ENCODE measurements around the gene RPS27. TPM values are rescaled to one million over a fixed set of nuclear protein-coding genes. Genes with fewer than 3 reads are reported as not detected.

Gene RPS27
- 996 and 1,067 TPM in 2 replicates for total RNA-seq

DNA sequence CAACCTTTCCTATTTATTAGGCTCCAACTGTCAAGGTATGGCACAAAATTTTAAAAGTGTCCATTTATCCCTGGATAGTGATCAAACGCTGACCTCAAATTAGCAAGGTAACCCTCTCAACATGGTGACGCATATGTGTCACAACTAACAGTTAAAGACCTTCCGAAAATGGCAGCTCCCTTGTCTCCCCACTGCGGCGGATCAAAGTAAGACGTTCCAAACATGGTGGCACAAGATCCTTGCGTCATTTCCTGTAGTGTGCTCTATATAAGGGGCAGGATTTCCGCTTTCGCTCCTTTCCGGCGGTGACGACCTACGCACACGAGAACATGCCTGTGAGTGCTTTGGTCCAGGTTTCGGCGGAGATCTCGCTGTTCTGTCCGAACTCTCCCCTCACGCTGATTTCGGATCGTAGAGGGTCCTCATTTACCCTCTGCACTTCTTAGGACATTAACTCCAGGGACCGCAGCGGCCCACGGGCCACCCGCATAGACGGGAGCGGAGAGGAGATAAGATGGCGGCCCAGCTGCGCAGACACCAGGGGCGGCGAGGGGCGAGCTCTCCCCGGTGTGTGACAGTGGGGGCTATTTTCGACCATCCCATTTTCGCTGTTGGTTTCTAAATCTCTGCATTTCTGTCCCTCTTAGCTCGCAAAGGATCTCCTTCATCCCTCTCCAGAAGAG, at the start of gene RPS27:
Gene RPS27, plus strand, starts transcription at position 295 of the 683 bp plus-strand sequence. Its CDS starts 35 bp downstream, at position 330.

DNA sequence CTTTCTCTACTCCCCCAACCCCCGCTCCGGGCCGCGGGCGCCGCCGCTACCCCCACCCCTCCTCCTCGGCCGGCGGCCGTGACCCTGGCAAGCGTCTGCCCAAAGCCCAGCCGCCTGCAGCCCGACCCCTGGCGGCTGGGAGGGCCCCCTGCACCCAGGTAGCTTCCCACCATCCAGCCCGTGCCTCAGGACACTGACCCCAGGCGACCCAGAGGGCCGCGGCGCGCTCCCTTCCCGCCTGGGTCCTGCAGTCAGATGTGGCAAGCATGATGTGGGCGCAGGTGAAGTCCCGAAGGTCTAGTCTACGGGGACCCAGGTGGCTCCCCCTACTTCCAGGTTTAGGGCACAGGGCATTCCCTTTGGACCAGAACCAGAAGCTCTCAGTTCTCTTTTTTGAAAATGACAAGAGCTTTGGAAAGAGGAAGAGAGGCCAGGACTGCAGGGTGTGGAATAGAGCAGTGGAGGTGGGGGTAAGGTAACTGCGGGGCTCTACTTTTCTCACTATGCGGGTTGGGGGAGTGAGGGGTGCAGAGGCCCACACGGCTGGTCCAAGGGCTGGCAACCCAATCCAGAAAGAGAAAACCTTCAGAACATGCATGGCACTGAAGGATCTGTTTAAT, 43.8 kb upstream of the RPS27 start, which contains the start of gene DENND4B:
Gene DENND4B, minus strand, starts transcription at position 97 of the 620 bp plus-strand sequence. CDS start 2,344 bp downstream, outside the sequence.

GRCh38 chr1:153958111-153958960, 32.2 kb upstream of the RPS27 start, which contains the start of gene CRTC2:
CRTC2 (minus strand) TSS chr1:153958612; CDS start chr1:153958497, 115 bp downstream.

GRCh38 chr1:153963030-153963849, 27.3 kb upstream of the RPS27 start, which contains the start of gene SLC39A1:
SLC39A1 (minus strand) TSS chr1:153963537; CDS start chr1:153962715, 822 bp downstream.

DNA sequence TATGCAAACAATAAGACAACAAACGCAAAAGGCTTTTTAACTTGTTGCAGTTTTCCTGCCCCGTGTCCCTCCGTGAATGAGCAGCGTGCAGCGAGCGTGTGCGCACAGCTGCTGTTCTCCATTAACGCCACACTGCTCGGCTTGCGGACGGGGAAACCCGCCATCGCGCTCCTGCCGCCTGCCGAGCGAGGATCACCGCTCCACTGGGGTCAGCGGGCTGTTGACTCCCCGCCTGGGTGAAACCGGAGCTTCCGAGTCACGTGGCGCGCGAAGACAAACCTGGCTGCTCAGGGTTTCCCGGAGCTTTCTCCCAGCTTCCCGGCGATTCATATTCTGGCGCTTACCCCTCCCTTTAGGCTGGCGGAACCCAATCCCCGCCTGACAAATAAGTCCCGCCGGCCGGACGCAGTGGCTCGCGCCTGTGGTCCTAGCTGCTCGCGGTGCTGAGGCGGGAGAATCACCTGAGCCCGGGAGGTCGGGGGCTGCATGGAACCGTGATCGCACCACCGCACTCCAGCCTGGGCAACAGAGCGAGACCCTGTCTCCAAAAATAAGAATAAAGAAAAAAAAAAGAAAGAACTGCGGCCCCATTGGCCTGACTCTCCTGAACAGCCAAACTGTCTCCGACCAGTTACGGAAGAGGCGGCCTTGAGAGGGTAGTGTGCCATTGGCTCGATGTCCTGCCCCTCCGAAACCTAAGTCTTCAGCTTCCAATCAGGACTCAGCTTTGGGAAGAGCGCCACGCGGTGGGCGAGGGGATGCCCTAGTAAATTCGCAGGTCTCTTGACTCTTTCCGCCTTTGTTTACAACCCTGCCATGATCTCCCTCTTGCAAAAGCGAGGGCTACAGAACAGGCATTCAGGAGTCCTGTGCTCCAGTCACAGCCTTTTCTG, 23.2 kb upstream of the RPS27 start, which contains the start of gene CREB3L4:
Gene CREB3L4, plus strand, starts transcription at position 796 of the 893 bp plus-strand sequence. CDS start 624 bp downstream, outside the sequence.

DNA sequence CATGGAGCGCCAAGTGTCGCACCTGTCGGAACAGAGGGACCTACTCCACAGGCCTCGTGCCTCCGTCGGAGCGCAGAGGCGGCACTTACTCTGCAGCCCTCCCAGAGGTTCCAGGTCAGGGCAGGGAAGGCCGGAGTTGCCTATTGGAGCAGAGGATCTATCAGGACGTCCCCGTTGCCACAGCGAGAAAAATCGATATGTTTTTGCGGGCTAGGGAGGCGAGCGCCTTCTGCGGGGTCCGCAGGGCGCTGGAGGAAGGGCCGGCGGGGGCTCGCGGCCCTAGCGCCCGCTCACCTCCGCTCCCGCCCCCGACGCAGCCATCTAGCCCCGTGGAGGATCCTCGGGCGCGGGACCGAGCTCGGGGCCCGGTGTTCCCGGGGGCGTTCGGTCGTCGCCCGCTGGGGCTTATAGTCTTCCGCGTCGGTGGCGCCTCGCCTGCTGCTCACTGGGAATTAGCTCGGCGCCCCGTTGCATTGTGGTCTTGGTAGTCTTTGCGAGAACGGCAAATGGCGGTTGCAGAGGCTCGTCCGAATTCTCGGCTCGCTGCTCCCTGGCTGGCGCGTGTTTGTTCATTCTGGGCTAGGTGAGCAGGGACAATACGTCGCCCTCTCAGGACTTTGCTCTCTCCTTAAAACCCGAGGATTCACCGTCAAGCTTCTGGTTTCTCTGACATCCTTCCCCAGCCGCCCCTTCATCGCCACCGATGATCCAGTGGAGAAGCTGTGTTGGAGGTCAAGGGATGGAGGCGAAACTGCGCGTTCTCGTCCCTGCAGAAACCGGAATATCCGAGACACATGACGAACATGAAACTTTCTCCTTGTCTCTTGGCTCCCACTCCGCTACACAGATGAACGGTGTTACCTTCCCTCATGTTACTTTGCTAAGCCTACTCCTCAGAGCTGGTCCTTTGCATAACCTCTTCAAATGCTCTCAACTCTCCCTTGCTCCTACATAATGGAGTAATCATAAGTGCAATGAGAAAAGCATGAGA, 13.0 kb upstream of the RPS27 start, which contains the start of gene JTB:
Gene JTB, minus strand, starts transcription at position 425 of the 991 bp plus-strand sequence. Its CDS starts 422 bp downstream, at position 3.

GRCh38 chr1:153985941-153986761, 4.4 kb upstream of the RPS27 start, which contains the start of gene RAB13:
RAB13 (minus strand) TSS chr1:153986339; CDS start chr1:153986236, 103 bp downstream.

Other genes starting within 250 kb of the RPS27 start
- 18.0 and 35.6 TPM in 2 replicates for gene SLC27A3, start 215.4 kb upstream of the RPS27 start, total RNA-seq
- gene GATAD2B, start 67.8 kb upstream of the RPS27 start, total RNA-seq, result 4.6 and 6.7 TPM in 2 replicates
- gene DENND4B, start 44.0 kb upstream of the RPS27 start, total RNA-seq, result 16.9 and 17.9 TPM in 2 replicates
- 4.2 and 4.6 TPM in 2 replicates for gene CRTC2, start 32.1 kb upstream of the RPS27 start, total RNA-seq
- 136 and 138 TPM in 2 replicates for gene SLC39A1, start 27.2 kb upstream of the RPS27 start, total RNA-seq
- 10.3 and 11.5 TPM in 2 replicates for gene CREB3L4, start 22.9 kb upstream of the RPS27 start, total RNA-seq
- 118 and 186 TPM in 2 replicates for gene JTB, start 13.1 kb upstream of the RPS27 start, total RNA-seq
- gene RAB13, start 4.4 kb upstream of the RPS27 start, total RNA-seq, result 112 and 119 TPM in 2 replicates
- 0.15 and 0.17 TPM in 2 replicates for gene NUP210L, start 164.3 kb downstream of the RPS27 start, total RNA-seq
- gene TPM3, start 201.3 kb downstream of the RPS27 start, total RNA-seq, result 377 and 890 TPM in 2 replicates
- gene CFAP141, start 215.6 kb downstream of the RPS27 start, total RNA-seq, result not detected in 2 replicates
- 64.7 and 75.3 TPM in 2 replicates for gene UBAP2L, start 230.2 kb downstream of the RPS27 start, total RNA-seq

Data from smooth muscle cell of trachea (primary cell).